MG63 (cell line): ENCODE data around the gene OPN1MW2. TPM values are rescaled to one million over a fixed set of nuclear protein-coding genes. Genes with fewer than 3 reads are reported as not detected.
"Not testable (repeated sequence)": the region's sequence is repeated elsewhere in the genome, so short reads cannot be mapped to it uniquely, and the experiment has no call there.

Experiments
- DNase-seq: peaks from one replicate; pipeline ENCODE4 v3.0.0-alpha.2; 2020
- H3K27me3 ChIP-seq: fragments of 250-450 bp; sonication (Bioruptor Pico); 2 replicates; pipeline ENCODE4 v1.5.1; 2020; ENCODE audit warnings: mild to moderate bottlenecking, moderate library complexity
- H3K36me3 ChIP-seq: fragments of 250-450 bp; sonication (Bioruptor Pico); 2 replicates; pipeline ENCODE4 v1.5.1; 2020; ENCODE audit warnings: mild to moderate bottlenecking, moderate library complexity
- H3K4me3 ChIP-seq: fragments of 250-450 bp; sonication (Bioruptor Pico); 2 replicates; pipeline ENCODE4 v1.5.1; 2020; ENCODE audit warnings: mild to moderate bottlenecking, moderate library complexity
- H3K9me3 ChIP-seq: fragments of 250-450 bp; sonication (Bioruptor Pico); 2 replicates; pipeline ENCODE4 v1.5.1; 2020; ENCODE audit warnings: mild to moderate bottlenecking, moderate library complexity
- total RNA-seq: library from RNA; depleted of rRNA; stranded (reverse); fragments of >200 nt; shearing (Covaris generic); gene quantifications from 2 replicates; pipeline ENCODE4 v1.2.3, GENCODE V29; 2014; ENCODE audit warnings: low replicate concordance; rRNA removed

The OPN1MW2 gene
- total RNA-seq: not detected in 2 replicates

DNA sequence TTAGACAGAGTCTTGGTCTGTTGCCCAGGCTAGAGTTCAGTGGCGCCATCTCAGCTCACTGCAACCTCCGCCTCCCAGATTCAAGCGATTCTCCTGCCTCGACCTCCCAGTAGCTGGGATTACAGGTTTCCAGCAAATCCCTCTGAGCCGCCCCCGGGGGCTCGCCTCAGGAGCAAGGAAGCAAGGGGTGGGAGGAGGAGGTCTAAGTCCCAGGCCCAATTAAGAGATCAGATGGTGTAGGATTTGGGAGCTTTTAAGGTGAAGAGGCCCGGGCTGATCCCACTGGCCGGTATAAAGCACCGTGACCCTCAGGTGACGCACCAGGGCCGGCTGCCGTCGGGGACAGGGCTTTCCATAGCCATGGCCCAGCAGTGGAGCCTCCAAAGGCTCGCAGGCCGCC is at the start of gene OPN1MW2:
TSS of gene OPN1MW2 (plus strand) at position 301 of the 400 bp plus-strand sequence. CDS start at position 361, 60 bp downstream.
- H3K27me3 ChIP-seq, H3K4me3 ChIP-seq, H3K9me3 ChIP-seq, DNase-seq, H3K36me3 ChIP-seq: not testable (repeated sequence)

GRCh38 chrX:154172535-154172943 is 47.0 kb upstream of the OPN1MW2 start:
- not testable (repeated sequence) for H3K36me3 ChIP-seq, H3K27me3 ChIP-seq, DNase-seq, H3K4me3 ChIP-seq, H3K9me3 ChIP-seq

GRCh38 chrX:154174356-154174755 is 45.2 kb upstream of the OPN1MW2 start:
- not testable (repeated sequence) for DNase-seq, H3K36me3 ChIP-seq, H3K27me3 ChIP-seq, H3K4me3 ChIP-seq, H3K9me3 ChIP-seq

DNA sequence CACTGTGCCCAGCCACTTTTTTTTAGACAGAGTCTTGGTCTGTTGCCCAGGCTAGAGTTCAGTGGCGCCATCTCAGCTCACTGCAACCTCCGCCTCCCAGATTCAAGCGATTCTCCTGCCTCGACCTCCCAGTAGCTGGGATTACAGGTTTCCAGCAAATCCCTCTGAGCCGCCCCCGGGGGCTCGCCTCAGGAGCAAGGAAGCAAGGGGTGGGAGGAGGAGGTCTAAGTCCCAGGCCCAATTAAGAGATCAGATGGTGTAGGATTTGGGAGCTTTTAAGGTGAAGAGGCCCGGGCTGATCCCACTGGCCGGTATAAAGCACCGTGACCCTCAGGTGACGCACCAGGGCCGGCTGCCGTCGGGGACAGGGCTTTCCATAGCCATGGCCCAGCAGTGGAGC is 37.3 kb upstream of the OPN1MW2 start, which contains the start of gene OPN1MW:
TSS of gene OPN1MW (plus strand) at position 301 of the 400 bp plus-strand sequence. CDS start at position 383, 82 bp downstream.
- not testable (repeated sequence) for DNase-seq, H3K4me3 ChIP-seq, H3K9me3 ChIP-seq, H3K36me3 ChIP-seq, H3K27me3 ChIP-seq

- H3K27me3 ChIP-seq, H3K4me3 ChIP-seq, H3K36me3 ChIP-seq, DNase-seq, H3K9me3 ChIP-seq: not testable (repeated sequence)
Observed at GRCh38 chrX:154183794-154184193, 35.8 kb upstream of the OPN1MW2 start.

GRCh38 chrX:154192846-154193245 is 26.7 kb upstream of the OPN1MW2 start:
- H3K4me3 ChIP-seq, H3K27me3 ChIP-seq, H3K9me3 ChIP-seq, DNase-seq, H3K36me3 ChIP-seq: not testable (repeated sequence)

DNA sequence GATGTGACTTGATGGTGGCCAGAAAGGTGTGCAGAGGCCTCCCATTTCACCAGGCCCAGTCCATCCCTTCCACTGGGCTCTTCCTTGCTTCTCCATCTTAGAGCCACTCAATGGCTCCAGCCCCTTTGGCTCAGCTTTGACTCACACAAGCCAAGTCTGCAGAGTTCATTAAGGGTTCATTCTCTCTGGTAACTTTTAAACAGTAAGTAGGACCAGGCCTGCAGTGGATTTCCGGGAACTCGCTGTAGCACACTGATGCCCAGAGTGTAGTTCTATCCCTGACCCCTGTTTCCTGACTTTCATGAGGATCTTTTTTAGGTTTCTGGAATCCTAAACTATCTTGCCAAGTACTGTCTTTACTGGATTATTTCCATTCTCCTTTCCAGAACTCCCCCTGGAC is 25.2 kb upstream of the OPN1MW2 start:
- H3K4me3 ChIP-seq, DNase-seq, H3K27me3 ChIP-seq, H3K36me3 ChIP-seq, H3K9me3 ChIP-seq: not testable (repeated sequence)

- not testable (repeated sequence) for H3K36me3 ChIP-seq, H3K4me3 ChIP-seq, DNase-seq, H3K9me3 ChIP-seq, H3K27me3 ChIP-seq
Observed at GRCh38 chrX:154196466-154196865, 23.1 kb upstream of the OPN1MW2 start.

DNA sequence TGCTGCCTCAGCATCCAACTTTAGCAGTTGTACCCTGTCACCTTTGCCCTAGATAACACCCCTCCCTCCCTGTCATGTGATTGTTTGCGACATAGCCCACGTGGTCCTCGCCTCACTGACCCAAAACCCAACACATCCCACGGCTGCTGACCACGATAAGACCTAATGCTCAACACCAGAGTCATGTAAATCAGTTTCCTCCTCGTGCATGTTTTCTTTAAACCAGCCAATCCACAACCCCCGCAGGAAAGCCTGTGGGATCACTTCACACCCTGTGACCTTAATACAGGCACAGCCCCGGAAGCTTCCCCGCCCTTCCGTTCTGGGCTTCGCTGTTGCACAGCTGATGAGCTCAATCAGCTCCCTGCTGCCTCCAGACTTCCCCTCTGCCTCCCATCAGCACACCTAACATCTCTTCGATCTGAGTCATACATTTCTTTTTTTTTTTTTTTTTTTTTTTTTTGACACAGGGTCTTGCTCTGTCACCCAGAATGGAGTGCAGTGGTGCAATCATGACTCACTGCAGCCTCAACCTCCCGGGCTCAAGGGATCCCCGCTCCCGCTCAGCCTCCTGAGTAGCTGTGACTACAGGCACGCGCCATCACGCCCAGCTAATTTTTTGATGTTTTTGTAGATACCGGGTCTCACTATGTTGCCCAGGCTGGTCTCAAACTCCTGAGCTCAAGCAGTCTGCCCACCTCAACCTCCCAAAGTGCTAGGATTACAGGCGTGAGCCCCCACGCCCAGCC is 9.7 kb upstream of the OPN1MW2 start:
- not testable (repeated sequence) for H3K4me3 ChIP-seq, H3K27me3 ChIP-seq, H3K9me3 ChIP-seq, H3K36me3 ChIP-seq, DNase-seq

- not testable (repeated sequence) for H3K9me3 ChIP-seq, H3K36me3 ChIP-seq, DNase-seq
Observed at GRCh38 chrX:154211057-154211456, 8.5 kb upstream of the OPN1MW2 start.

GRCh38 chrX:154211499-154211898 is 8.1 kb upstream of the OPN1MW2 start:
- not testable (repeated sequence) for H3K27me3 ChIP-seq, DNase-seq, H3K4me3 ChIP-seq, H3K36me3 ChIP-seq, H3K9me3 ChIP-seq

More at GRCh38 chrX:154211057-154211456, 8.5 kb upstream of the OPN1MW2 start:
- not testable (repeated sequence) for H3K27me3 ChIP-seq, H3K4me3 ChIP-seq

- H3K36me3 ChIP-seq, H3K27me3 ChIP-seq, DNase-seq, H3K9me3 ChIP-seq, H3K4me3 ChIP-seq: not testable (repeated sequence)
Observed at GRCh38 chrX:154225292-154225691, 5.7 kb downstream of the OPN1MW2 start.

DNA sequence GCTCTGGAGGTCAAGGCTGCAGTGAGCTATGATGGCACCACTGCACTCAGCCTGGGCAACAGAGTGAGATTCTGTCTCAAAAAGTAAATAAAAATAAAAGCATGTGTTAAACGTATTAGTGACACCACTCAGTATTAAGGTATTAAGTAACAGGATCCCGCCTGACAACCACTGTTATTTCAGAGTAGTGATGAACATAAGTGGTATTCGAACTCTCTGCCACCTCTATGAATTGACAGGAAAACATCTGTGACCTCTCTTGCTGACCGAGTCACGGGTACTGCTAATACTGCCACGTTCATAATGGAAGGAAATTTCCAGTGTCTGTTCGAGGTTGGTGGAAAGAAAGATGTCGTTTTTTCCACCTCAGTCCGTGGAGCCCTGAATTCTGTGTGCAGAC is 7.2 kb downstream of the OPN1MW2 start:
- not testable (repeated sequence) for H3K9me3 ChIP-seq, H3K4me3 ChIP-seq, H3K36me3 ChIP-seq, H3K27me3 ChIP-seq, DNase-seq

GRCh38 chrX:154231443-154231842 is 11.9 kb downstream of the OPN1MW2 start:
- H3K27me3 ChIP-seq, H3K9me3 ChIP-seq, H3K4me3 ChIP-seq, H3K36me3 ChIP-seq, DNase-seq: not testable (repeated sequence)

DNA sequence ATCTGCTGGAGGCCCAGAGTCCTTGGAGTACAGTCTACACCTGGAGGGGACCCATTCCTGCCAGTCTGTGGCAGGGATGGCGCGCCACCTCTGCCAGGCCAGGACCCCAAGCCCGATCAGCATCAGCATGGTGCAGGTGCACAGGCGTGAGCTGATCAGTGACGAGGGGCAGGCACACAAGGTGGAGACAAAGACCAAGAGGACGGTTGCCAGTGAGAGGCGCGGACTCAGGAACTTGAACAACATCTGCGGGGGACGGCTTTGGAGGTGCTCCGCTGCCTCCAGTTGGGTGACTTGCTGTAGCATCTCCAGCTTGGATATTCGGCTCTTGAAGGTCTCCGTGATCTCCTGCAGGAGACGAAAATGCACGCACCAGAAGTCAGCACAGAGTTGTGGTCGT is 14.1 kb downstream of the OPN1MW2 start:
- not testable (repeated sequence) for H3K4me3 ChIP-seq, H3K9me3 ChIP-seq, DNase-seq, H3K36me3 ChIP-seq, H3K27me3 ChIP-seq

GRCh38 chrX:154238939-154239559 is 19.5 kb downstream of the OPN1MW2 start:
- not testable (repeated sequence) for H3K4me3 ChIP-seq, H3K9me3 ChIP-seq, H3K36me3 ChIP-seq, DNase-seq, H3K27me3 ChIP-seq

DNA sequence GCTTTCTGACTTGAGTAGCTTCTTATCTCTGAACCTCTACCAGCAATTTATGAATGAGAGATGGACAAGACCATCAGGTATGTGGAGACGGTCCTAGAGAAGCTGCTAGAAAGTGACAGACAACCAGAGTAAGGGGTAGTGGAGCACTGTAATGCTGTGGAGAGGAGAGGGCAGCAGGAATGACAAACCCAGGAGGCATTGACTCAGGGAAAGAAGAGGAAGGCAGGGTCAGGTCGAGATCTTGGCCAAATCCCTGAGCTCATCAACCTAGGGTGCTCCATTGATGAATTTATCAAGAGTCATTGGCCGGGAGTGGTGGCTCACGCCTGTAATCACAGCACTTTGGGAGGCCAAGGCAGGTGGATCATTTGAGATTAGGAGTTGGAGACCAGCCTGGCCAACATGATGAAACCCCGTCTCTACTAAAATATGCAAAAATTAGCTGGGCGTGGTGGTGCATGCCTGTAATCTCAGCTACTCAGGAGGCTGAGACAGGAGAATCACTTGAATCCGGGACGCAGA is 20.5 kb downstream of the OPN1MW2 start:
- not testable (repeated sequence) for H3K27me3 ChIP-seq, H3K9me3 ChIP-seq, DNase-seq, H3K36me3 ChIP-seq, H3K4me3 ChIP-seq
